Activated T-helper 1 cell treated with anti-CD3 and anti-CD28 coated beads, Interleukin-2, amount 50 U/mL, for 16 hours (primary cell): ENCODE measurements around the gene FAM163B.
A peak's percentile ranks its signal among the peaks of the same experiment; 100 is the strongest.
"Not testable (repeated sequence)": the region's sequence is repeated elsewhere in the genome, so short reads cannot be mapped to it uniquely, and the experiment has no call there.

Experiments used
- DNase-seq, 2 donors: peaks; one replicate each; pipeline ENCODE4 v3.0.0-alpha.2; 2020; ENCODE audit warnings: low read depth in 1 of 2, low spot score in 1 of 2

The FAM163B gene

DNA sequence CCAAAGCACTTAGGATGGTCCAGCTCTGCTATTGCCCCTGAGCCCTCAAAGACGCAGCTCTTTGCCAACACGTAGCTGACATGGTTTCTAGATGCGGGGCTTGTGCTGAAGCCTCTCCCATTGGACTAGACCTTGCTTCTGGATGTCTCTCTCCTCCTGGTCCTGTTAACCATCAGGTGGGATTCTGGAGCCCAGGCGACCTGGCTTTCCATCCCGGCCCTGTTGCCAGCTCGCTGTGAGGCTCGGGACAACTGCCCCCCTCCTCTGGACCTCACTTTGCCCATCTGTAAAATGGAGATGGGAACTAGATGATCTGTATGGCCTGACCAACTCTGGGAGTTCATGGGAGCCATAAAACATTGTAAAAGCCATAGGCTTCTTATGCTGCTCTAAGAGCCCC lies 31.0 kb upstream of the FAM163B start:
- DNase-seq, result no peak

DNA sequence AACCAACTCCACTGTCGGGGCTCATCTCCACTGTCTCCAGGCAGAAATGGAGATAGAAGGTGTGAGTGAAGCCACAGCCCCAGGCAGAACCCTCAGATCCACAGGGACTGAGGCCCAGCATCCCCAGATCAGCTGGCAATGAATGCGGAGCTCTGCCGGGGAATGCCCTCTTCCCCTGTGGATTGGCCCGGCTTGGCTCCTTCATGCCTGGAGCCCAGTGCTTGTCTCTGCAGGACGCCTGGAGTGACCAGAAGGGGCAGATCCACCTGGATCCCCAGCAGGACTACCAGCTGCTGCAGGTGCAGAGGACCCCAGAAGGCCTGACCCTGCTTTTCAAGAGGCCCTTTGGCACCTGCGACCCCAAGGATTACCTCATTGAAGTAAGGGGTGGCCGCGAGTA lies 30.4 kb upstream of the FAM163B start:
- no peak for DNase-seq

DNA sequence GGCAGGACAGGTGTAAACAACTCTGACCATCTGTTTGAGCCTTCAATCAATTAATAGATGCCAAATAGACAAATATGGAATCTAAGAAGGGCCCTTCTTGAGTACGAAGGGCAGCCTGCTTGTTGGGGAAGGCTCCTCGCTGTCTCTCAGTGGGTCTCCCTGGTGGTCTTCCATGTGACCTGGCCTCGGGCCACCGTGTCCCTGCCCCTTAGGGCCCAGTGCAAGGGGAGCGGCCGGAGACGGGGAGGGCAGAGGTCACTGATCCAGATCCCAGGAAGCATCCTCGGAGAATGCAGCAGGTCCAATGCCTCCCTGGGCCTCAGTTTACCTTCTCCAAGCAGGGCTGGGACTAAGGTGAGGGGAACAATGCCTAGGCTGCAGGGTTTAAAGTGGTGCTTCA lies 29.5 kb upstream of the FAM163B start:
- no peak for DNase-seq

- DNase-seq, result no peak
These were observed 28.9 kb upstream of the FAM163B start for GRCh38 chr9:133638076-133638475.

GRCh38 chr9:133637451-133638055 lies 28.4 kb upstream of the FAM163B start:
- no peak for DNase-seq

GRCh38 chr9:133636902-133637301 lies 27.7 kb upstream of the FAM163B start:
- DNase-seq, result no peak

- no peak for DNase-seq
These were observed 26.6 kb upstream of the FAM163B start, which contains the start of gene DBH for GRCh38 chr9:133635533-133636531. Gene DBH (plus strand): TSS chr9:133636363. CDS start chr9:133636372, 9 bp downstream.

GRCh38 chr9:133635098-133635497 lies 25.9 kb upstream of the FAM163B start:
- DNase-seq, result no peak

DNA sequence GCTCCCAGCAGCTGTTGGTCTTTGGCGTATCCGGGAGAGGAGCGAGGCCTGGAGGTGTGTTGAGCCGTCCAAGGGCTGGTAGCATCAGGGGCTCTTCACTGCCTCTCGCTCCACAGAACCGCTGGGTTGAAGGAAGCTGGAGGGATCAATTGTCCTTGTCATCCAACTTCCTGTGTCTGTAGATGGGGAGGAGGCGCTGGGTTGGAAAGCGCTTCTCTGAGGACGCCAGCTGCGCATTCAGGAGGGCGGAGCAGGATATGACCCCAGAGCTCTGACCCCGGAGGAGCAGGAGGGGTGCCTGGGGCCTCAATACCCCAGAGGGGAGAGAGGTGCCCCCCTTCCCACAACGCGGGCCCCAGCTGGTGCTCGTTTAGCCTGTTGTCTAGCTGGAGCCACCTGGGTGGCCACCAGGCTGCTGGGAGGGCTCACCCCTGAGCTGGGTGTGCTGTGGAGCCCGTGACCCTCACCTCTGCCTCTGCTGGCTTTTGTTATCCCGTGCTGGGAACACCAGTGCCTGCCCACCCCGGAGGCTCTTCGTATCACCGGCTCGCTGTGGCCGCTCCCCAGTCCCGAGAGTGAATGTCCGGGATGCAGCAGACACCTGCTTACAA lies 25.0 kb upstream of the FAM163B start:
- no peak for DNase-seq

- DNase-seq, result no peak
These were observed 24.5 kb upstream of the FAM163B start for GRCh38 chr9:133633681-133634080.

DNA sequence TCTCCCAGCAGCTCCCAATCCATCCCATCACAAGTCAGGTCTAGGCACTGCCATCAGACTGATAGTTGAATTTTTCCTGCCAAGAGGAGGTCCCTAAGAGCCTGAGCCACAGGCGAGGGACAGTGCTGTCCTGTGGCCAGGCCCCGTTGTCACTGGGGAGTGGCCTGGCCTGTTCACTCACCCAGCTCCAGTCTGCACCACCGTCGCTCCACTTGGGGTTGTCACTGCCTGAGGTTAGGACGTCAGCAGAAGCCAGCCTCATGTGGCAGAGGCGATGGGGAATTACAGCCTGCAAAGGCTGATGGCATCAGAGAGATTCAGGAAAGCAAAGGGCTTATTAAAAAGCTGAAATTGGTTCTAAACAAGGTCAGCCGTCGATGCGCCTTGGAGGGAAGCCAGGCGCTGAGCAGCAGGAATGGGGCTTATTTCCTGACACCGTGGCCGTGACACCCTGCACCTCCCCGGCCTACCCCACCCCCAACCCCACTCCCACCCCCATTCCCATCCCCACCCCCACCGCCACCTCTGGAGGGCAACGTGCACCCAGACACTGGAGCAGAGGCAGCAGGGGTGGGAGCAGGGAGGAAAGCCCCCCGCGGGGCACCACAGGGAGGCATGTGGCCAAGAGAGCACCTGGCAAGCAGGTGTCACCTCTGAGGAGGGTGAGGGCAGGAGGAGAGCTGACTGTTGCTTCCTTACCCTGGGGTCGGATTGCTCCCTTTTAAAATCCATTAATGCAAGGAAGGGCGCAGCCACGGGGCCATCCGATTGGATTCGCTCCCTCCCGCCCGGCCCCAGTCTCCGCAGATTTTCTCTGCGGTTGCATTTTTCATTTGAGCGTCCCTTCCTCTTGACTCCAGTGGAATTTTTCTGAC lies 23.9 kb upstream of the FAM163B start:
- no peak for DNase-seq

DNA sequence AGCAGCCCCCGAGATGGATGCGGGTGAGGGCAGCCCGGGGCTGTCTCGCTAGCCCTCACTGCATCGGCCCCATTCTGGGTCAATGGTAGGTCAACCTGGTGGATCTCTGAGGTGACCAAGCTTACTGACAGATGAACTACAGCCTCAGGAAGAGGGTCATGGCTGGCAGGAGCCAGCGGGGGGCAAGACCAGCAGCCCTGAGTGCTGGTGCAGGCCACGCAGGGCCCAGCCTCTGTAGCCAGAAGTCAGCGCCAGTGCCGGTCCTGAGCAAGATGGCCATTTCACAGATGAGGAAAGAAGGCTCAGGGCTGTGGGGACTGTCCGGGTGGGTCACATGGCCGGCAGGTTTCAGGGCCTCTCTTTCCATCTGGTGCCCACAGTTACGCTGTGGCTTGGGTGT lies 21.9 kb upstream of the FAM163B start:
- DNase-seq, result no peak

DNA sequence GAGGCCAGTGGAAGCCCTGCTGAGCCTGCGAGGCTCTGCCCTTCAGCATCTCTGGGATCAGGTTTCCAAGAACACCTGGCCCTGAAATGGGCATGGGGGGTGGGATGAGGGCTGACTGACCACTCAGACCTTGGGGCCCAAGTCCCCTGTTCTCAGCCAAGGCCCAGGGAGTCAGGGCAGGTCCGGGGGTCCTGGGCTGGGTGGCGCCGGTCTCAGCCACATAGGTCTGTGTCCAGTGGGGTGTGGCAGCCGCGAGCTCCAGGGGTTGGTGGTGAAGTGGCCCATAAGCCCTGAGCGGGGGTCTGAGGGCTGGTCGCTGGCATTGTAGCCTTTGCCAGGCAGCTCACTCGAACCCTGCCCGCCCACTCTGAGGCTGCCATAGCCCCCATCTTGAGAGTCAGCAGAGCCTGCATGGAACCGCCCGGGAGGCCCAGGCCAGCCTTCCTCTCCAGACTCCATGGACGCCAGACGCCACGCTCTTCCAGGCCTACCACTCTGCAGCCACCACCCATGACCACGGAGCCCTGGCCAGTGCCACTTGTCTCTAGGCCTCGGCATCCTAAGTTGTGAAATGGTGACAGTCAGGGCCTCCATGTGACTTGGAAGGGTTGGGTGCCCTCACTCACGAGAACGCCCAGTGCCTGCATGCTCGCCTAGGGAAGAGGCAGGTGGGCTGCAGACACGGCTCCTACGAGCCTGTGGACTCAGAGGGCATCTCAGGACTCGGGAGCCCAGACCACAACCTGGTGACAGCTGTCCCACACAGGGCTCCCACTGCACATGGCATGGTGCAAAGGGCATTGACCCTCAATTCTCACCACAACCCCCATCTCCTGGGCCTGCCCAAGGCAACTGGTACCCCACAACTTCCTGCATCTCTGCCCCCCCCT lies 20.3 kb upstream of the FAM163B start:
- no peak for DNase-seq

- no peak for DNase-seq
These were observed 19.6 kb upstream of the FAM163B start for GRCh38 chr9:133628766-133629165.

DNA sequence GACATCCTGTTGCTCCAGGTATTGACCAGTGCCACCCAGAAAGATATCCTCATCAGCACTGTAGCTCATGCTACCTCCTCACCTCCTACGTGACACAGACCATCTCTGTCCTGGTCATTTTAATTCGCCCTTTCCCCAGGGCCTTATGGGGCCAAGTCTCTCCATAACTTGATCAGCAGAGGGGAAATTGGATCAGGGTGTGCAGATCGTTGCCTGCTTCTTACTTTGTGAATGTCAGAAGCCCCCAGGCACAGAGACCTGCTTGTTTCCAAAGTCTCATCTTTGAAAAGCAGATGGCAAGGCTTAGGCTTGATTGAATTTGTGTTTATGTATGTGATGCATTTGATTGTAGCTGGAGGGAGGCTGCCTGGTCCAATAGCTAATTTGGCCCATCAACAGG lies 18.2 kb upstream of the FAM163B start:
- no peak for DNase-seq

GRCh38 chr9:133626008-133626407 lies 16.8 kb upstream of the FAM163B start:
- not testable (repeated sequence) for DNase-seq

GRCh38 chr9:133622555-133622954 lies 13.4 kb upstream of the FAM163B start:
- no peak for DNase-seq

GRCh38 chr9:133621725-133622267 lies 12.6 kb upstream of the FAM163B start:
- no peak for DNase-seq

DNA sequence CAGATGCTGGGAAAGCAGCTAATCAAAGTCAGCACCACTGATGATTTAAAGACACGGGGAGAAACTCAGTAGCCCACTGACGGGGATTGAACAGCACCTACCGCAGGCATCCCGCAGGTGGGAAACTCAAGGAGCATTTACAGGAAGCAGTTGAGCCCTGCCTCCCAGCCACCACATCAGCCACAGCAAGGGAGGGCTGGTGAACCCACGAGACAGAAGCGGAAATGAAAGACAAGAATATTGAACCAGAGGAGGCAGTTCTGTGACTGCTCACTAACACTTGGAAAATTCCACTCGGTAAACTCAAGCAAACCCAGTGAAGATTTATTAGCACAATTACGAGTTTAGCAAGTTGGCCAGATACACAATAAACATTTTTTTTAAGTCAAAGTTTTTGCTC lies 10.6 kb upstream of the FAM163B start:
- peak; percentile 14 to 18 for DNase-seq

GRCh38 chr9:133618726-133619125 lies 9.5 kb upstream of the FAM163B start:
- no peak for DNase-seq
